ENCODE data around the gene PDZD4.

Gene PDZD4

GRCh38 chrX:153784325-153784967 lies 45.9 kb downstream of the PDZD4 start:
- no peaks in the 10 kb centered on the region for H3K27me3 ChIP-seq (ENCODE audit: control insufficient read depth, insufficient read depth, low read length)
- peaks cover 5% of the 10 kb centered on the region for H3K9me3 ChIP-seq (ENCODE audit: control insufficient read depth, insufficient read depth, low read length)
- H3K4me3 ChIP-seq (ENCODE audit: low read depth, low read length): no peak overlapping the region
- H3K4me1 ChIP-seq (ENCODE audit: control insufficient read depth, insufficient read depth, low read length): no peaks in the 10 kb centered on the region
- peaks cover 17% of the 10 kb centered on the region for H3K36me3 ChIP-seq (ENCODE audit: control insufficient read depth, insufficient read depth, low read length)
- H3K9ac ChIP-seq (ENCODE audit: low read depth, low read length): no peak overlapping the region

GRCh38 chrX:153783378-153784013 lies 46.8 kb downstream of the PDZD4 start:
- Histone ChIP-seq H3K9me3 (ENCODE audit: control insufficient read depth, insufficient read depth, low read length) (peaks cover 5% of the 10 kb centered on the region), H3K27me3 (ENCODE audit: control insufficient read depth, insufficient read depth, low read length) (no peaks in the 10 kb centered on the region), H3K4me1 (ENCODE audit: control insufficient read depth, insufficient read depth, low read length) (no peaks in the 10 kb centered on the region), H3K4me3 (ENCODE audit: low read depth, low read length) (no peak overlapping the region), H3K36me3 (ENCODE audit: control insufficient read depth, insufficient read depth, low read length) (peaks cover 14% of the 10 kb centered on the region), H3K9ac (ENCODE audit: low read depth, low read length) (no peak overlapping the region)

- peaks cover 5% of the 10 kb centered on the region for H3K9me3 ChIP-seq (ENCODE audit: control insufficient read depth, insufficient read depth, low read length)
Measured at GRCh38 chrX:153782871-153783270, 47.5 kb downstream of the PDZD4 start.

GRCh38 chrX:153782313-153782712 lies 48.0 kb downstream of the PDZD4 start:
- H3K9ac ChIP-seq (ENCODE audit: low read depth, low read length): no peak overlapping the region
- H3K4me1 ChIP-seq (ENCODE audit: control insufficient read depth, insufficient read depth, low read length): no peaks in the 10 kb centered on the region
- no peak overlapping the region for H3K4me3 ChIP-seq (ENCODE audit: low read depth, low read length)
- H3K27me3 ChIP-seq (ENCODE audit: control insufficient read depth, insufficient read depth, low read length): no peaks in the 10 kb centered on the region
- H3K9me3 ChIP-seq (ENCODE audit: control insufficient read depth, insufficient read depth, low read length): peaks cover 3% of the 10 kb centered on the region
- H3K36me3 ChIP-seq (ENCODE audit: control insufficient read depth, insufficient read depth, low read length): peaks cover 12% of the 10 kb centered on the region

More at GRCh38 chrX:153782871-153783270, 47.5 kb downstream of the PDZD4 start:
- no peaks in the 10 kb centered on the region for H3K27me3 ChIP-seq (ENCODE audit: control insufficient read depth, insufficient read depth, low read length)
- no peaks in the 10 kb centered on the region for H3K4me1 ChIP-seq (ENCODE audit: control insufficient read depth, insufficient read depth, low read length)
- H3K9ac ChIP-seq (ENCODE audit: low read depth, low read length): no peak overlapping the region
- H3K4me3 ChIP-seq (ENCODE audit: low read depth, low read length): no peak overlapping the region
- H3K36me3 ChIP-seq (ENCODE audit: control insufficient read depth, insufficient read depth, low read length): peaks cover 12% of the 10 kb centered on the region

- H3K4me1 ChIP-seq (ENCODE audit: control insufficient read depth, insufficient read depth, low read length): no peaks in the 10 kb centered on the region
- H3K36me3 ChIP-seq (ENCODE audit: control insufficient read depth, insufficient read depth, low read length): peaks cover 12% of the 10 kb centered on the region
- no peak overlapping the region for H3K9ac ChIP-seq (ENCODE audit: low read depth, low read length)
- H3K9me3 ChIP-seq (ENCODE audit: control insufficient read depth, insufficient read depth, low read length): no peaks in the 10 kb centered on the region
- no peaks in the 10 kb centered on the region for H3K27me3 ChIP-seq (ENCODE audit: control insufficient read depth, insufficient read depth, low read length)
- H3K4me3 ChIP-seq (ENCODE audit: low read depth, low read length): no peak overlapping the region
Measured at GRCh38 chrX:153781428-153782047, 48.8 kb downstream of the PDZD4 start.

GRCh38 chrX:153780678-153781427 lies 49.5 kb downstream of the PDZD4 start, which contains the start of gene SRPK3:
SRPK3 (plus strand) TSS chrX:153781041; CDS start chrX:153781087, 46 bp downstream.
- no peaks in the 10 kb centered on the region for H3K9me3 ChIP-seq (ENCODE audit: control insufficient read depth, insufficient read depth, low read length)
- H3K4me1 ChIP-seq (ENCODE audit: control insufficient read depth, insufficient read depth, low read length): no peaks in the 10 kb centered on the region
- peaks cover 7% of the 10 kb centered on the region for H3K36me3 ChIP-seq (ENCODE audit: control insufficient read depth, insufficient read depth, low read length)
- H3K27me3 ChIP-seq (ENCODE audit: control insufficient read depth, insufficient read depth, low read length): no peaks in the 10 kb centered on the region
- H3K4me3 ChIP-seq (ENCODE audit: low read depth, low read length): no peak within 1 kb of the TSS
- no peak within 1 kb of the TSS for H3K9ac ChIP-seq (ENCODE audit: low read depth, low read length)

GRCh38 chrX:153779891-153780677 lies 50.3 kb downstream of the PDZD4 start:
- Histone ChIP-seq H3K4me3 (ENCODE audit: low read depth, low read length) (no peak overlapping the region), H3K9ac (ENCODE audit: low read depth, low read length) (no peak overlapping the region), H3K4me1 (ENCODE audit: control insufficient read depth, insufficient read depth, low read length) (no peaks in the 10 kb centered on the region), H3K36me3 (ENCODE audit: control insufficient read depth, insufficient read depth, low read length) (peaks cover 4% of the 10 kb centered on the region), H3K27me3 (ENCODE audit: control insufficient read depth, insufficient read depth, low read length) (no peaks in the 10 kb centered on the region), H3K9me3 (ENCODE audit: control insufficient read depth, insufficient read depth, low read length) (no peaks in the 10 kb centered on the region)

- no peaks in the 10 kb centered on the region for H3K4me1 ChIP-seq (ENCODE audit: control insufficient read depth, insufficient read depth, low read length)
Measured at GRCh38 chrX:153778684-153779101, 51.7 kb downstream of the PDZD4 start.

GRCh38 chrX:153778181-153778580 lies 52.2 kb downstream of the PDZD4 start:
- Histone ChIP-seq H3K9me3 (ENCODE audit: control insufficient read depth, insufficient read depth, low read length) (no peaks in the 10 kb centered on the region), H3K4me3 (ENCODE audit: low read depth, low read length) (no peak overlapping the region), H3K27me3 (ENCODE audit: control insufficient read depth, insufficient read depth, low read length) (no peaks in the 10 kb centered on the region), H3K9ac (ENCODE audit: low read depth, low read length) (no peak overlapping the region), H3K4me1 (ENCODE audit: control insufficient read depth, insufficient read depth, low read length) (no peaks in the 10 kb centered on the region), H3K36me3 (ENCODE audit: control insufficient read depth, insufficient read depth, low read length) (peaks cover 4% of the 10 kb centered on the region)

More at GRCh38 chrX:153778684-153779101, 51.7 kb downstream of the PDZD4 start:
- Histone ChIP-seq H3K9me3 (ENCODE audit: control insufficient read depth, insufficient read depth, low read length) (no peaks in the 10 kb centered on the region), H3K4me3 (ENCODE audit: low read depth, low read length) (no peak overlapping the region), H3K36me3 (ENCODE audit: control insufficient read depth, insufficient read depth, low read length) (peaks cover 4% of the 10 kb centered on the region), H3K27me3 (ENCODE audit: control insufficient read depth, insufficient read depth, low read length) (no peaks in the 10 kb centered on the region), H3K9ac (ENCODE audit: low read depth, low read length) (no peak overlapping the region)

GRCh38 chrX:153777261-153778090 lies 52.9 kb downstream of the PDZD4 start:
- Histone ChIP-seq H3K9ac (ENCODE audit: low read depth, low read length) (no peak overlapping the region), H3K9me3 (ENCODE audit: control insufficient read depth, insufficient read depth, low read length) (no peaks in the 10 kb centered on the region), H3K4me1 (ENCODE audit: control insufficient read depth, insufficient read depth, low read length) (no peaks in the 10 kb centered on the region), H3K4me3 (ENCODE audit: low read depth, low read length) (no peak overlapping the region), H3K36me3 (ENCODE audit: control insufficient read depth, insufficient read depth, low read length) (no peaks in the 10 kb centered on the region), H3K27me3 (ENCODE audit: control insufficient read depth, insufficient read depth, low read length) (no peaks in the 10 kb centered on the region)
